Testis (tissue), 2 donors: ENCODE results near the gene UBE3B.

Experiments used
- POLR2A ChIP-seq: fragments of 450-650 bp; IDR thresholded peaks from one replicate; pipeline ENCODE4 v1.6.1; 2017; ENCODE audit warnings: antibody characterized with exemption, mild to moderate bottlenecking, moderate library complexity
- TF ChIP-seq, protein P1 (sequence below), 3 experiments: fragments of 450-650 bp in 2 of 3; fragments of 200-600 bp in 1 of 3; sonication (generic) in 1 of 3; IDR thresholded peaks; one replicate each; pipeline ENCODE4 v1.5.1; 2016 to 2019; ENCODE audit warnings: antibody characterized with exemption in 3 of 3, mild to moderate bottlenecking in 2 of 3, moderate library complexity in 1 of 3

GRCh38 chr12:109567967-109568366, 90.5 kb downstream of the UBE3B start:
- TF ChIP-seq POLR2A = no peak
- TF ChIP-seq, protein P1, sequence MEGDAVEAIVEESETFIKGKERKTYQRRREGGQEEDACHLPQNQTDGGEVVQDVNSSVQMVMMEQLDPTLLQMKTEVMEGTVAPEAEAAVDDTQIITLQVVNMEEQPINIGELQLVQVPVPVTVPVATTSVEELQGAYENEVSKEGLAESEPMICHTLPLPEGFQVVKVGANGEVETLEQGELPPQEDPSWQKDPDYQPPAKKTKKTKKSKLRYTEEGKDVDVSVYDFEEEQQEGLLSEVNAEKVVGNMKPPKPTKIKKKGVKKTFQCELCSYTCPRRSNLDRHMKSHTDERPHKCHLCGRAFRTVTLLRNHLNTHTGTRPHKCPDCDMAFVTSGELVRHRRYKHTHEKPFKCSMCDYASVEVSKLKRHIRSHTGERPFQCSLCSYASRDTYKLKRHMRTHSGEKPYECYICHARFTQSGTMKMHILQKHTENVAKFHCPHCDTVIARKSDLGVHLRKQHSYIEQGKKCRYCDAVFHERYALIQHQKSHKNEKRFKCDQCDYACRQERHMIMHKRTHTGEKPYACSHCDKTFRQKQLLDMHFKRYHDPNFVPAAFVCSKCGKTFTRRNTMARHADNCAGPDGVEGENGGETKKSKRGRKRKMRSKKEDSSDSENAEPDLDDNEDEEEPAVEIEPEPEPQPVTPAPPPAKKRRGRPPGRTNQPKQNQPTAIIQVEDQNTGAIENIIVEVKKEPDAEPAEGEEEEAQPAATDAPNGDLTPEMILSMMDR (IDR thresholded peaks at IDR 0.05) = no peak
